Ascending aorta (tissue), 2 donors: Measurements from ENCODE around the gene GDNF. TPM values are rescaled to one million over a fixed set of nuclear protein-coding genes. Genes with fewer than 3 reads are reported as not detected.

Experiments used
- DNase-seq, 2 donors: peaks; one replicate each; pipeline ENCODE4 v3.0.0-alpha.2; 2019; ENCODE audit warnings: low spot score in 2 of 2
- H3K27ac ChIP-seq, 2 donors: fragments of 200-600 bp; sonication (generic); one replicate each; pipeline ENCODE4 v1.5.1; 2016 to 2017; ENCODE audit warnings: mild to moderate bottlenecking in 1 of 2
- H3K27me3 ChIP-seq: fragments of 200-600 bp; sonication (generic); one replicate; pipeline ENCODE4 v1.5.1; 2017
- H3K36me3 ChIP-seq, 2 donors: fragments of 200-600 bp; sonication (generic); one replicate each; pipeline ENCODE4 v1.5.1; 2016
- H3K4me1 ChIP-seq, 2 donors: fragments of 200-600 bp; sonication (generic); one replicate each; pipeline ENCODE4 v1.5.1; 2016 to 2017; ENCODE audit warnings: mild to moderate bottlenecking in 1 of 2
- H3K4me3 ChIP-seq, 2 donors: fragments of 200-600 bp; sonication (generic); one replicate each; pipeline ENCODE4 v1.5.1; 2016 to 2017; ENCODE audit warnings: mild to moderate bottlenecking in 1 of 2
- H3K9me3 ChIP-seq, 2 donors: fragments of 200-600 bp; sonication (generic); one replicate each; pipeline ENCODE4 v1.5.1; 2016
- CTCF ChIP-seq, 3 experiments: fragments of 200-600 bp in 2 of 3; fragments of 450-650 bp in 1 of 3; sonication (generic) in 2 of 3; IDR thresholded peaks; one replicate each; pipeline ENCODE4 v1.5.1; 2016 to 2019; ENCODE audit warnings: antibody characterized with exemption in 3 of 3, mild to moderate bottlenecking in 1 of 3, moderate library complexity in 1 of 3
- intact Hi-C: fragments of 100-400 bp; cut with DNase I; formaldehyde crosslinking; loops from one replicate; pipeline ENCODE4 v1.15.1; 2023
- total RNA-seq: library from RNA; depleted of rRNA; stranded (reverse); fragments of >200 nt; gene quantifications from one replicate; pipeline ENCODE4 v1.1.0, GENCODE V29; 2016

Gene GDNF
- total RNA-seq, 1 donor from 2014 or later: not detected

GRCh38 chr5:37836235-37836591, 3.6 kb downstream of the GDNF start:
- Histone ChIP-seq H3K4me3 (peak overlapping the region; percentile 52 to 57), H3K27ac (no peak overlapping the region), H3K36me3 (no peaks in the 10 kb centered on the region), H3K27me3 (peaks cover 12% of the 10 kb centered on the region), H3K9me3 (no peaks in the 10 kb centered on the region), H3K4me1 (peaks cover 0 to 32% of the 10 kb centered on the region in 2 donors)
- DNase-seq: no peak
- TF ChIP-seq CTCF (IDR thresholded peaks at IDR 0.05): no peak
- intact Hi-C loops: no loop called here

GRCh38 chr5:37835380-37835973, 4.4 kb downstream of the GDNF start:
- no peaks in the 10 kb centered on the region for H3K9me3 ChIP-seq
- no peak overlapping the region for H3K27ac ChIP-seq
- no peak for TF ChIP-seq CTCF (IDR thresholded peaks at IDR 0.05)
- DNase-seq: no peak
- no peaks in the 10 kb centered on the region for H3K36me3 ChIP-seq
- no peak overlapping the region for H3K4me3 ChIP-seq
- peaks cover 0 to 31% of the 10 kb centered on the region in 2 donors for H3K4me1 ChIP-seq
- peaks cover 12% of the 10 kb centered on the region for H3K27me3 ChIP-seq
- intact Hi-C loops: no loop called here

GRCh38 chr5:37834542-37835379, 5.1 kb downstream of the GDNF start:
- Histone ChIP-seq H3K36me3 (no peaks in the 10 kb centered on the region), H3K9me3 (no peaks in the 10 kb centered on the region), H3K27me3 (peaks cover 12% of the 10 kb centered on the region), H3K27ac (no peak overlapping the region), H3K4me1 (peaks cover 0 to 24% of the 10 kb centered on the region in 2 donors), H3K4me3 (peak overlapping the region; percentile 27 to 52)
- DNase-seq: no peak
- intact Hi-C loops: no loop called here
- TF ChIP-seq CTCF (IDR thresholded peaks at IDR 0.05): no peak

- peaks cover 12% of the 10 kb centered on the region for H3K27me3 ChIP-seq
- intact Hi-C loops: no loop called here
- no peaks in the 10 kb centered on the region for H3K36me3 ChIP-seq
- no peak overlapping the region for H3K27ac ChIP-seq
- DNase-seq: no peak
- no peaks in the 10 kb centered on the region for H3K9me3 ChIP-seq
- TF ChIP-seq CTCF (IDR thresholded peaks at IDR 0.05): no peak
- peaks cover 0 to 20% of the 10 kb centered on the region in 2 donors for H3K4me1 ChIP-seq
- H3K4me3 ChIP-seq: peak overlapping the region in 1 of 2 donors; percentile 52
Observed at GRCh38 chr5:37833990-37834389, 5.9 kb downstream of the GDNF start.

GRCh38 chr5:37831821-37832534, 7.9 kb downstream of the GDNF start:
- H3K9me3 ChIP-seq: no peaks in the 10 kb centered on the region
- H3K27me3 ChIP-seq: peaks cover 5% of the 10 kb centered on the region
- no peak for TF ChIP-seq CTCF (IDR thresholded peaks at IDR 0.05)
- H3K4me3 ChIP-seq: no peak overlapping the region
- H3K27ac ChIP-seq: no peak overlapping the region
- H3K4me1 ChIP-seq: peaks cover 0 to 9% of the 10 kb centered on the region in 2 donors
- no peak for DNase-seq
- no peaks in the 10 kb centered on the region for H3K36me3 ChIP-seq
- intact Hi-C loops: no loop called here
